ENCODE results near the gene PRMT7. TPM values are rescaled to one million over a fixed set of nuclear protein-coding genes. Genes with fewer than 3 reads are reported as not detected.

The PRMT7 gene
- total and polyA plus RNA-seq, 2 donors (not counting 1 experiment from before 2014, with no cell fraction given): 76.9 to 80.4 TPM

DNA sequence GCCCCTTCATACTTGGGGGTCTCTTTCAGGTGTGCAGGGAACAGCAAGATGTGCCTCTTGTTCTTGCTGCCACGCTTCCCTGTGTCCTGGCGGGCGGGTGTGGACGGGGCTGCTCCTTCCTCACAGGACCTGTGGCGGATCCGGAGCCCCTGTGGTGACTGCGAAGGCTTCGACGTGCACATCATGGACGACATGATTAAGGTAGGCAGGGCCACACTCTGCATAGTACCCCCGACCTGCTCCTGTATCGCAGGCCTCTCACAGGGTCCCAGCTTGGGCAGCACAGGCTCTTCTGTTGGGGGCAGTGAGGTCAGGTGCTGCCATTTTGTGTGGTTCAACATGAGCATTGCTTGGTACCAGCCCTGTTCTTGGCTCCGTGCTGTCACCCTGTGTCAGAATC is 42.5 kb downstream of the PRMT7 start:
- Histone ChIP-seq H4K20me1 (ENCODE audit: control insufficient read depth, insufficient read depth, low read length, poor library complexity, severe bottlenecking) (peaks cover 8% of the 10 kb centered on the region), H3K27ac (ENCODE audit: low read length in 2 of 2) (no peak overlapping the region), H2AFZ (ENCODE audit: insufficient read depth, low read depth, low read length, poor library complexity, severe bottlenecking) (no peak overlapping the region), H3K4me2 (replicated peaks; ENCODE audit: low read depth, low read length, poor library complexity, severe bottlenecking) (no peak overlapping the region), H3K4me3 (ENCODE audit: control extremely low read depth in 1 of 5, extremely low read depth in 1 of 5, insufficient read depth in 1 of 5, low read depth in 2 of 5, low read length in 4 of 5) (no peak overlapping the region), H3K4me1 (ENCODE audit: control insufficient read depth in 2 of 2, insufficient read depth in 2 of 2, low read length in 2 of 2) (peaks cover 15 to 18% of the 10 kb centered on the region in 2 donors), H3K9ac (ENCODE audit: low read length) (no peak overlapping the region), H3K9me3 (ENCODE audit: control extremely low read depth in 1 of 3, control insufficient read depth in 2 of 3, insufficient read depth in 1 of 3, low read length in 2 of 3) (peaks cover 0 to 3% (median 0%) of the 10 kb centered on the region in 3 donors), H3K27me3 (replicated peaks in 1 of 4; ENCODE audit: control extremely low read depth in 1 of 4, control insufficient read depth in 3 of 4, insufficient read depth in 4 of 4, low read length in 3 of 4) (no peaks in the 10 kb centered on the region), H3K36me3 (replicated peaks in 1 of 2; ENCODE audit: control extremely low read depth in 1 of 2, control insufficient read depth in 1 of 2, extremely low read depth in 1 of 2, insufficient read depth in 2 of 2, low read length in 1 of 2) (peaks cover 5 to 79% of the 10 kb centered on the region in 2 experiments), H3K79me2 (ENCODE audit: control insufficient read depth, insufficient read depth, low read length) (no peaks in the 10 kb centered on the region)
- Mint-ChIP-seq H3K27ac (no peak overlapping the region), H3K4me3 (no peak overlapping the region), H3K9me3 (ENCODE audit: insufficient read depth) (no peaks in the 10 kb centered on the region), H3K4me1 (peaks cover 18% of the 10 kb centered on the region), H3K27me3 (no peaks in the 10 kb centered on the region)
- no peak for DNase-seq
- intact Hi-C loops (cut with micrococcal nuclease): no loop called here
- CTCF ChIA-PET: no interaction called here
- POLR2A ChIA-PET: no interaction called here
- TF ChIP-seq, protein P1, sequence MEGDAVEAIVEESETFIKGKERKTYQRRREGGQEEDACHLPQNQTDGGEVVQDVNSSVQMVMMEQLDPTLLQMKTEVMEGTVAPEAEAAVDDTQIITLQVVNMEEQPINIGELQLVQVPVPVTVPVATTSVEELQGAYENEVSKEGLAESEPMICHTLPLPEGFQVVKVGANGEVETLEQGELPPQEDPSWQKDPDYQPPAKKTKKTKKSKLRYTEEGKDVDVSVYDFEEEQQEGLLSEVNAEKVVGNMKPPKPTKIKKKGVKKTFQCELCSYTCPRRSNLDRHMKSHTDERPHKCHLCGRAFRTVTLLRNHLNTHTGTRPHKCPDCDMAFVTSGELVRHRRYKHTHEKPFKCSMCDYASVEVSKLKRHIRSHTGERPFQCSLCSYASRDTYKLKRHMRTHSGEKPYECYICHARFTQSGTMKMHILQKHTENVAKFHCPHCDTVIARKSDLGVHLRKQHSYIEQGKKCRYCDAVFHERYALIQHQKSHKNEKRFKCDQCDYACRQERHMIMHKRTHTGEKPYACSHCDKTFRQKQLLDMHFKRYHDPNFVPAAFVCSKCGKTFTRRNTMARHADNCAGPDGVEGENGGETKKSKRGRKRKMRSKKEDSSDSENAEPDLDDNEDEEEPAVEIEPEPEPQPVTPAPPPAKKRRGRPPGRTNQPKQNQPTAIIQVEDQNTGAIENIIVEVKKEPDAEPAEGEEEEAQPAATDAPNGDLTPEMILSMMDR (IDR thresholded peaks at IDR 0.05): no peak
- TF ChIP-seq EZH2 (IDR thresholded peaks at IDR 0.05; ENCODE audit: borderline replicate concordance, insufficient read depth, low read depth, low read length, poor library complexity, severe bottlenecking): no peak
- ATAC-seq (ENCODE audit: low read depth): no peak
- 94% methylated on average over 13 of the region's 13 CpGs for WGBS (ENCODE audit: insufficient coverage)

DNA sequence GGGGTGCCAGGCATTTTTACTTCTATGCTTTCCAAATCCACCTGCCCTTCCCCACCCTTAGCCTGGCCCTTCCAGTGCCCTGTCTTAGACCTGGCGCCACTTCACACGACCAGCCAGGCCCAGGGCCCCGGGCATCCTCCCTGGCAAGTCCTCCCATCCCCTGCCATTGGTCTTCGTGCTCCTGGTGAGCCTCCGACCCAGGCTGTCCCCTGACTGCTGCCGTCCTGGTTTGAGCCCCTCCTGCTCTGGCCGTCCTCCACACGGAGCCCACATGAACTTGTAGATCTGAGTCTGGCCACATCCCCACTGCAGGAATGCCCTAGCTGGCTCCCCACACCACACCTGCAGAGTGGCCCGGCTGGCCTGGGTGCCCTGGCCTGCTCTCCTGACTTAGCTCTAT is 44.0 kb downstream of the PRMT7 start:
- Mint-ChIP-seq H3K27ac (no peak overlapping the region), H3K4me1 (peaks cover 18% of the 10 kb centered on the region), H3K4me3 (no peak overlapping the region), H3K27me3 (no peaks in the 10 kb centered on the region), H3K9me3 (ENCODE audit: insufficient read depth) (no peaks in the 10 kb centered on the region)
- Histone ChIP-seq H2AFZ (ENCODE audit: insufficient read depth, low read depth, low read length, poor library complexity, severe bottlenecking) (no peak overlapping the region), H4K20me1 (ENCODE audit: control insufficient read depth, insufficient read depth, low read length, poor library complexity, severe bottlenecking) (peaks cover 8% of the 10 kb centered on the region), H3K36me3 (replicated peaks in 1 of 2; ENCODE audit: control extremely low read depth in 1 of 2, control insufficient read depth in 1 of 2, extremely low read depth in 1 of 2, insufficient read depth in 2 of 2, low read length in 1 of 2) (peaks cover 2 to 73% of the 10 kb centered on the region in 2 experiments), H3K9me3 (ENCODE audit: control extremely low read depth in 1 of 3, control insufficient read depth in 2 of 3, insufficient read depth in 1 of 3, low read length in 2 of 3) (peaks cover 0 to 3% (median 0%) of the 10 kb centered on the region in 3 donors), H3K9ac (ENCODE audit: low read length) (no peak overlapping the region), H3K27ac (ENCODE audit: low read length in 2 of 2) (no peak overlapping the region), H3K4me1 (ENCODE audit: control insufficient read depth in 2 of 2, insufficient read depth in 2 of 2, low read length in 2 of 2) (peaks cover 15 to 18% of the 10 kb centered on the region in 2 donors), H3K4me3 (ENCODE audit: control extremely low read depth in 1 of 5, extremely low read depth in 1 of 5, insufficient read depth in 1 of 5, low read depth in 2 of 5, low read length in 4 of 5) (no peak overlapping the region), H3K79me2 (ENCODE audit: control insufficient read depth, insufficient read depth, low read length) (no peaks in the 10 kb centered on the region), H3K27me3 (replicated peaks in 1 of 4; ENCODE audit: control extremely low read depth in 1 of 4, control insufficient read depth in 3 of 4, insufficient read depth in 4 of 4, low read length in 3 of 4) (no peaks in the 10 kb centered on the region), H3K4me2 (replicated peaks; ENCODE audit: low read depth, low read length, poor library complexity, severe bottlenecking) (no peak overlapping the region)
- intact Hi-C loops (cut with micrococcal nuclease): no loop called here
- 98% methylated on average over 9 of the region's 9 CpGs for WGBS (ENCODE audit: insufficient coverage)
- DNase-seq (no peak), ATAC-seq (ENCODE audit: low read depth) (no peak)
- POLR2A ChIA-PET: no interaction called here
- CTCF ChIA-PET: no interaction called here
- TF ChIP-seq, protein P1 (IDR thresholded peaks at IDR 0.05): no peak
- no peak for TF ChIP-seq EZH2 (IDR thresholded peaks at IDR 0.05; ENCODE audit: borderline replicate concordance, insufficient read depth, low read depth, low read length, poor library complexity, severe bottlenecking)
